Epithelial cell of proximal tubule (primary cell): Measurements from ENCODE around the gene TMEM120B. TPM values are rescaled to one million over a fixed set of nuclear protein-coding genes. Genes with fewer than 3 reads are reported as not detected.
A peak's percentile ranks its signal among the peaks of the same experiment; 100 is the strongest.
"Not testable (repeated sequence)": the region's sequence is repeated elsewhere in the genome, so short reads cannot be mapped to it uniquely, and the experiment has no call there.

Source experiments
- DNase-seq: peaks from one replicate; pipeline ENCODE4 v3.0.0-alpha.2; 2011; ENCODE audit warnings: low read depth
- H3K4me3 ChIP-seq: 2 replicates; pipeline ENCODE4 v1.5.1; 2011; ENCODE audit warnings: low read depth, mild to moderate bottlenecking, low read length
- total RNA-seq: library from RNA; depleted of rRNA; stranded (reverse); fragments of >200 nt; gene quantifications from 2 replicates; pipeline ENCODE4 v1.2.3, GENCODE V29; 2015
- TF ChIP-seq, protein P1 (sequence below): conservative IDR thresholded peaks from 2 replicates; pipeline ENCODE4 v1.5.1; 2012; ENCODE audit warnings: low read depth, mild to moderate bottlenecking, low read length

Gene TMEM120B
- total RNA-seq, 1 donor from 2014 or later = 5.5 TPM

- no peak for DNase-seq
- TF ChIP-seq, protein P1, sequence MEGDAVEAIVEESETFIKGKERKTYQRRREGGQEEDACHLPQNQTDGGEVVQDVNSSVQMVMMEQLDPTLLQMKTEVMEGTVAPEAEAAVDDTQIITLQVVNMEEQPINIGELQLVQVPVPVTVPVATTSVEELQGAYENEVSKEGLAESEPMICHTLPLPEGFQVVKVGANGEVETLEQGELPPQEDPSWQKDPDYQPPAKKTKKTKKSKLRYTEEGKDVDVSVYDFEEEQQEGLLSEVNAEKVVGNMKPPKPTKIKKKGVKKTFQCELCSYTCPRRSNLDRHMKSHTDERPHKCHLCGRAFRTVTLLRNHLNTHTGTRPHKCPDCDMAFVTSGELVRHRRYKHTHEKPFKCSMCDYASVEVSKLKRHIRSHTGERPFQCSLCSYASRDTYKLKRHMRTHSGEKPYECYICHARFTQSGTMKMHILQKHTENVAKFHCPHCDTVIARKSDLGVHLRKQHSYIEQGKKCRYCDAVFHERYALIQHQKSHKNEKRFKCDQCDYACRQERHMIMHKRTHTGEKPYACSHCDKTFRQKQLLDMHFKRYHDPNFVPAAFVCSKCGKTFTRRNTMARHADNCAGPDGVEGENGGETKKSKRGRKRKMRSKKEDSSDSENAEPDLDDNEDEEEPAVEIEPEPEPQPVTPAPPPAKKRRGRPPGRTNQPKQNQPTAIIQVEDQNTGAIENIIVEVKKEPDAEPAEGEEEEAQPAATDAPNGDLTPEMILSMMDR = no peak
- H3K4me3 ChIP-seq = peak overlapping the region; percentile 96
Observed at GRCh38 chr12:121712190-121712460, 427 bp upstream of the TMEM120B start.

DNA sequence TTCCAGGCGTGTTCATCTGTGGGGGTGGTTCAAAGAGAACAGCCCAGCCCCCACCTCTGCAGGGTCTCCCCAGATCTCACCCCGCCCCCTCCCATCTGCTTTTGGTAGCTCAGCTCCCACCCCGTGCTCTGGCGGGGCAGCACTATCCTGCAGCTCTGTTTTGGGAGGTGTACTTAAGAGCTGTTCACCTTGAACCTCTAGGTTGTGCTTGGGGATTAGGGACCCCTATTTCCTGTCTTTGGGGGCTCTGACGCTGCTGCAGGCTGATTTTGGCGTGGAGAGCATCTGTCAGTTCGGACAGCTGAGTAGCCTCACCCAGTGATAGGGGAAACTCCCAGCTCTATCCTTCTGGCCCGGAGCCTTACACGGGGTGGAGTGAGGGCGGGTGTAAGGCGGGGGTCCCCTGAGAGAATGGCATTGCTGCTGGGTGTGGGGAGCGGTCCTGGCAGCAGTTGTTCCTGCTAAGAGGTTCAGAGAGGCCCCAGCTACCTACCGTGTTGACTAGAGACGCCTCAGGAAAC is 765 bp downstream of the TMEM120B start:
- peak overlapping the region; percentile 96 for H3K4me3 ChIP-seq
- no peak for DNase-seq
- TF ChIP-seq, protein P1 = no peak

DNA sequence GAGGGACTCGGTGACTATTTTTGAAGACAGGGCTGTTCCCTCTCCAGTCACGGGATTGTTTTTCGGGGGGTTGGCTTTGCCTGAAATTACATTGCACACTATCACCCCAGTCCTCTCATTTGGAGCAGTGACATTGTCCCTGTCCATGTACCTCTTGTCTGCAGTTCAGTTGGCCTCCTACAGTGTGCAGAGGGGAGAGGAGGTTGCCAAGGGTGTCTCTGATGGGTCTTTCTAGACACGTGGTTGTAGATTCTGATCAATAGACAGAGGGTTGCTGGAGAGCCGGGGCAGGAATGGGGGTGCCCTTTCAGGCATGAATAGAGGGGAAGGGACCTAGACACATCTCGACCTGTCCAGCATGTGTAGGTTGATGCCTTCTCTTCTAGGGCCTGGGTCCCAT is 1.2 kb downstream of the TMEM120B start:
- DNase-seq = no peak
- TF ChIP-seq, protein P1 = no peak
- peak overlapping the region; percentile 96 for H3K4me3 ChIP-seq

DNA sequence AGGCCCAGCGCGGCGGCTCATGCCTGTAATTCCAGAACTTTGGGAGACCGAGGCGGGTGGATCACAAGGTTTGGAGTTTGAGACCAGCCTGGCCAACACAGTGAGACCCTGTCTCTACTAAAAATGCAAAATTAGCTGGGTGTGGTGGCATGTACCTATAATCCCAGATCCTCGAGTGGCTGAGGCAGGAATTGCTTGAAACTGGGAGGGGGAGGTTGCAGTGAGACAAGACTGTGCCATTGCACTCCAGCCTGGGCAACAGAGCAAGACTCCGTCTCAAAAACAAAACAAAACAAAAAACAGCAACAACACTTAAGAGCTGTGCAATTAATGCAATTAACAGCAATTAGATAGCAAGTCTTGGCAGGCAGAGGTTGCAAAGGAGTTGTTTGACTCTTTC is 2.5 kb downstream of the TMEM120B start:
- not testable (repeated sequence) for H3K4me3 ChIP-seq, DNase-seq

- no peak overlapping the region for H3K4me3 ChIP-seq
- DNase-seq = no peak
- TF ChIP-seq, protein P1 = no peak
Observed at GRCh38 chr12:121715862-121716435, 3.4 kb downstream of the TMEM120B start.

- DNase-seq = no peak
- no peak overlapping the region for H3K4me3 ChIP-seq
- TF ChIP-seq, protein P1 = no peak
Observed at GRCh38 chr12:121717041-121717699, 4.6 kb downstream of the TMEM120B start.

DNA sequence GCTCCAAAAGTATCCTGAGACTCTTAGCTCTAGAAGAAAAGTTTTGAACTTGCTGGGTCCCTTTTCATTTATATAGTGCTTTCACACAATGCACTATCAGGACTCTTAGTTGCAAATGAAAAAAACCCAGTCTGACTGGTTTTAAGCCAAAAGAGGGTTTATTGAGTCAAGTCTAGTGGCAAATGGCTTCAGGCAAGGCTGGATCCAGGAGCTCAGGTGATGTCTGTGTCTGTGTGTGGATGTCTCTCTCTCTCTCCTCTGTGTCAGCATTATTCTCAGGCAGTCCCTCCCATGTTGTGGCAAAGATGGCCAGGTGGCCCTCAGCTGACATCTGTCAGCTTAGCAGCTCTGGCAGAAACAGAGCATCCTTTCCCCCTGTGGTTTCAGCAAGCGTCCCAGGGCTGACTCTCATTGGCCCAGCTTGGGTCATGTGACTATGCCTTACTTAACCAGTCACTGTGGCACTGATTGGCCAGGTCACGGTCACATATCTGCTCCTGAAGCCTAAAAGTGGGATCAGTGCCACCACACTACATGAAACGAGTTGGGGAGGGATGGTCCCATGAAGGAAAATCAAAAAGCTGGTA is 6.2 kb downstream of the TMEM120B start:
- H3K4me3 ChIP-seq = no peak overlapping the region
- no peak for DNase-seq
- TF ChIP-seq, protein P1 = no peak
